SK-N-SH (cell line): ENCODE measurements around the gene C22orf42. TPM values are rescaled to one million over a fixed set of nuclear protein-coding genes. Genes with fewer than 3 reads are reported as not detected.
"Not testable (repeated sequence)": the region's sequence is repeated elsewhere in the genome, so short reads cannot be mapped to it uniquely, and the experiment has no call there.

ENCODE experiments used
- CTCF ChIA-PET: fragments of 300-600, 350-600 bp; formaldehyde crosslinking; extraction: SDS; loops from one replicate; lab custom pipeline; 2021; lab: Yijun Ruan, JAX
- POLR2A ChIA-PET: fragments of 350-600 bp; sonication (Branson Sonifier 250); formaldehyde crosslinking; extraction: SDS; loops from one replicate; lab custom pipeline; 2020; ENCODE audit warnings: antibody characterized with exemption, inconsistent platforms; lab: Yijun Ruan, JAX
- DNase-seq: peaks from one replicate; pipeline ENCODE4 v3.0.0; 2012
- H2AFZ ChIP-seq: fragments of 200-600 bp; sonication (generic); 2 replicates; pipeline ENCODE4 v1.8.1; 2016; ENCODE audit warnings: antibody characterized with exemption, mild to moderate bottlenecking, low read depth
- H3F3A ChIP-seq: fragments of 200-600 bp; sonication (generic); replicated peaks from 2 replicates; pipeline ENCODE3; 2016; ENCODE audit warnings: antibody characterized with exemption, mild to moderate bottlenecking; ENCODE audit not compliant: insufficient read depth
- H3K27ac ChIP-seq, 2 experiments: fragments of 200-500 bp in 1 of 2; fragments of 200-600 bp in 1 of 2; sonication (Bioruptor generic) in 1 of 2; sonication (generic), shearing (Covaris generic) in 1 of 2; 2 replicates each; pipeline versions ENCODE4 v1.5.1 to v1.6.1; 2014 to 2016; ENCODE audit warnings: low read depth in 2 of 2, inconsistent platforms in 1 of 2, low read length in 1 of 2, mild to moderate bottlenecking in 1 of 2, mixed read lengths in 1 of 2
- H3K27me3 ChIP-seq: fragments of 200-600 bp; sonication (generic), shearing (Covaris generic); 2 replicates; pipeline ENCODE4 v1.6.1; 2016; ENCODE audit warnings: mixed run types; ENCODE audit not compliant: insufficient read depth
- H3K36me3 ChIP-seq, 2 experiments: fragments of 200-500 bp in 1 of 2; fragments of 200-600 bp in 1 of 2; sonication (Bioruptor generic) in 1 of 2; sonication (generic) in 1 of 2; replicated peaks in 1 of 2; 2 replicates each; pipeline versions ENCODE3 to v1.5.1; 2014 to 2016; ENCODE audit warnings: low read length in 1 of 2, mild to moderate bottlenecking in 1 of 2; ENCODE audit not compliant: insufficient read depth in 2 of 2, control insufficient read depth in 1 of 2
- H3K4me1 ChIP-seq, 2 experiments: fragments of 200-500 bp in 1 of 2; fragments of 200-600 bp in 1 of 2; sonication (Bioruptor generic) in 1 of 2; sonication (generic), shearing (Covaris generic) in 1 of 2; 2 replicates each; pipeline versions ENCODE4 v1.5.1 to v1.6.1; 2014 to 2016; ENCODE audit warnings: low read depth in 1 of 2, low read length in 1 of 2, mixed run types in 1 of 2; ENCODE audit not compliant: insufficient read depth in 2 of 2, control insufficient read depth in 1 of 2
- H3K4me2 ChIP-seq: fragments of 200-600 bp; sonication (generic), shearing (Covaris generic); 2 replicates; pipeline ENCODE4 v1.6.1; 2017; ENCODE audit warnings: mixed run types
- H3K4me3 ChIP-seq, 2 experiments: fragments of 200-500 bp in 1 of 2; fragments of 200-600 bp in 1 of 2; sonication (Bioruptor generic) in 1 of 2; sonication (generic), shearing (Covaris generic) in 1 of 2; 2 replicates each; pipeline versions ENCODE4 v1.5.1 to v1.8.1; 2014 to 2016; ENCODE audit warnings: low read depth in 2 of 2, inconsistent platforms in 1 of 2, low read length in 1 of 2, mild to moderate bottlenecking in 1 of 2, mixed read lengths in 1 of 2, moderate library complexity in 1 of 2
- H3K79me2 ChIP-seq: fragments of 200-600 bp; sonication (generic); 2 replicates; pipeline ENCODE4 v1.8.1; 2017; ENCODE audit warnings: mild to moderate bottlenecking; ENCODE audit not compliant: insufficient read depth
- H3K9ac ChIP-seq: fragments of 200-600 bp; sonication (generic); 2 replicates; pipeline ENCODE4 v1.6.1; 2017; ENCODE audit warnings: mixed run types
- H3K9me2 ChIP-seq: fragments of 200-600 bp; sonication (generic); 2 replicates; pipeline ENCODE4 v1.6.1; 2017; ENCODE audit warnings: mixed run types
- H3K9me3 ChIP-seq: fragments of 200-600 bp; sonication (generic); 2 replicates; pipeline ENCODE4 v1.6.1; 2017; ENCODE audit warnings: mixed run types, mild to moderate bottlenecking, moderate library complexity
- H4K20me1 ChIP-seq: fragments of 200-600 bp; sonication (generic); 2 replicates; pipeline ENCODE4 v1.6.1; 2017; ENCODE audit warnings: mild to moderate bottlenecking, mixed run types; ENCODE audit not compliant: insufficient read depth
- FOXM1 ChIP-seq: IDR thresholded peaks from 2 replicates; pipeline ENCODE4 v1.4.0; 2012; ENCODE audit warnings: low read depth, mild to moderate bottlenecking
- GABPA ChIP-seq: IDR thresholded peaks from 2 replicates; pipeline ENCODE4 v1.4.0; 2012; ENCODE audit warnings: low read depth, mild to moderate bottlenecking
- IRF3 ChIP-seq: fragments of 150-350 bp; IDR thresholded peaks from 2 replicates; pipeline ENCODE4 v1.6.1; 2016; ENCODE audit warnings: mild to moderate bottlenecking, low read depth, low read length
- JUND ChIP-seq: IDR thresholded peaks from 2 replicates; pipeline ENCODE4 v1.4.0; 2012
- MAX ChIP-seq: IDR thresholded peaks from 2 replicates; pipeline ENCODE4 v1.4.0; 2012; ENCODE audit warnings: low read depth
- POLR2AphosphoS5 ChIP-seq: IDR thresholded peaks from 2 replicates; pipeline ENCODE4 v1.6.1; 2012; ENCODE audit warnings: low read depth, low read length
- RCOR1 ChIP-seq: fragments of 150-350 bp; IDR thresholded peaks from 2 replicates; pipeline ENCODE4 v1.6.1; 2017; ENCODE audit warnings: antibody characterized with exemption, low read length
- RFX5 ChIP-seq: IDR thresholded peaks from 2 replicates; pipeline ENCODE4 v1.6.1; 2012; ENCODE audit warnings: mild to moderate bottlenecking, improper control_type of control experiment, low read length
- RXRA ChIP-seq: IDR thresholded peaks from 2 replicates; pipeline ENCODE4 v1.4.0; 2012; ENCODE audit warnings: low read depth, mild to moderate bottlenecking, borderline replicate concordance
- TAF1 ChIP-seq: IDR thresholded peaks from 2 replicates; pipeline ENCODE4 v1.6.1; 2012; ENCODE audit warnings: low read depth, mild to moderate bottlenecking, low read length, moderate library complexity, borderline replicate concordance
- TCF12 ChIP-seq: IDR thresholded peaks from 2 replicates; pipeline ENCODE4 v1.4.0; 2012
- TEAD4 ChIP-seq: IDR thresholded peaks from 2 replicates; pipeline ENCODE4 v1.4.0; 2012; ENCODE audit warnings: mild to moderate bottlenecking, borderline replicate concordance; ENCODE audit not compliant: insufficient read depth
- ZBTB33 ChIP-seq: IDR thresholded peaks from 2 replicates; pipeline ENCODE4 v1.4.0; 2012; ENCODE audit warnings: low read depth, borderline replicate concordance
- WGBS: methylation state at CpG from one replicate; pipeline ENCODE4 v1.1.6; 2017; ENCODE audit warnings: low lambda C conversion rate; 5-methylcytosine and 5-hydroxymethylcytosine counted together
- polyA plus RNA-seq, 3 experiments: library from polyadenylated mRNA; depleted of rRNA; stranded (reverse); fragments of >200 nt; gene quantifications; 2 replicates each; pipeline ENCODE4 v1.2.3, GENCODE V29; 2012

The C22orf42 gene
- polyA plus RNA-seq, 1 of the 3 experiments (the other 2 are of a cell fraction): not detected

GRCh38 chr22:32164075-32164860 is 5.2 kb upstream of the C22orf42 start:
- H3K4me3 ChIP-seq: no peak overlapping the region
- no peaks in the 10 kb centered on the region for H3K27me3 ChIP-seq
- TF ChIP-seq RCOR1: no peak
- no peak for TF ChIP-seq TCF12
- TF ChIP-seq RXRA: no peak
- TF ChIP-seq GABPA: no peak
- no peak for TF ChIP-seq RFX5
- TF ChIP-seq MAX: no peak
- no peak for TF ChIP-seq IRF3
- TF ChIP-seq JUND: no peak
- TF ChIP-seq TEAD4: no peak
- no peak for TF ChIP-seq TAF1
- TF ChIP-seq POLR2AphosphoS5: no peak
- TF ChIP-seq ZBTB33: no peak
- TF ChIP-seq FOXM1: no peak
- no peaks in the 10 kb centered on the region for H3F3A ChIP-seq
- no peaks in the 10 kb centered on the region for H3K9me3 ChIP-seq
- 38% methylated on average over 6 of the region's 6 CpGs for WGBS
- ChIA-PET CTCF (interaction anchor here (2.1 to 3.1 kb wide), 2 partner anchors 38 to 101 kb away, joined by 5 to 14 read pairs; no protein-coding TSS in a partner anchor), POLR2A (no interaction called here)
- H3K36me3 ChIP-seq: no peaks in the 10 kb centered on the region
- H3K4me1 ChIP-seq: no peaks in the 10 kb centered on the region
- no peaks in the 10 kb centered on the region for H3K79me2 ChIP-seq
- DNase-seq: no peak
- H4K20me1 ChIP-seq: no peaks in the 10 kb centered on the region
- no peak overlapping the region for H3K27ac ChIP-seq
- no peak overlapping the region for H3K4me2 ChIP-seq
- no peaks in the 10 kb centered on the region for H3K9me2 ChIP-seq
- no peak overlapping the region for H3K9ac ChIP-seq
- H2AFZ ChIP-seq: no peak overlapping the region

- H3K9me2 ChIP-seq, H3K27me3 ChIP-seq, H3F3A ChIP-seq, H3K27ac ChIP-seq, DNase-seq, H2AFZ ChIP-seq, H3K79me2 ChIP-seq, H3K4me2 ChIP-seq, H3K4me3 ChIP-seq, POLR2A ChIA-PET, H3K9ac ChIP-seq, H4K20me1 ChIP-seq, H3K36me3 ChIP-seq, H3K4me1 ChIP-seq, CTCF ChIA-PET, H3K9me3 ChIP-seq: not testable (repeated sequence)
- 66% methylated on average over 5 of the region's 5 CpGs for WGBS
Observed at GRCh38 chr22:32160411-32160810, 1.3 kb upstream of the C22orf42 start.

- H3K4me3 ChIP-seq, H3K79me2 ChIP-seq, POLR2A ChIA-PET, H3K4me2 ChIP-seq, H3F3A ChIP-seq, H2AFZ ChIP-seq, H3K9ac ChIP-seq, H4K20me1 ChIP-seq, H3K9me3 ChIP-seq, DNase-seq, H3K27me3 ChIP-seq, H3K9me2 ChIP-seq, H3K27ac ChIP-seq, CTCF ChIA-PET, H3K4me1 ChIP-seq, H3K36me3 ChIP-seq: not testable (repeated sequence)
- 31% methylated on average over 5 of the region's 5 CpGs for WGBS
Observed at GRCh38 chr22:32157632-32158031, 1.5 kb downstream of the C22orf42 start.

GRCh38 chr22:32154727-32155126 is 4.4 kb downstream of the C22orf42 start:
- H4K20me1 ChIP-seq, CTCF ChIA-PET, H3K27me3 ChIP-seq, H3K9ac ChIP-seq, H3K27ac ChIP-seq, H3K4me3 ChIP-seq, H3K36me3 ChIP-seq, H2AFZ ChIP-seq, H3K79me2 ChIP-seq, H3K4me2 ChIP-seq, H3K9me2 ChIP-seq, DNase-seq, H3K4me1 ChIP-seq, H3K9me3 ChIP-seq, H3F3A ChIP-seq, POLR2A ChIA-PET: not testable (repeated sequence)
- 38% methylated on average over 4 of the region's 4 CpGs for WGBS
